ENCODE data around the gene EPN3.

The EPN3 gene

GRCh38 chr17:50554201-50554600 lies 21.7 kb downstream of the EPN3 start:
- H3K27me3 ChIP-seq (ENCODE audit: insufficient read depth, low read length) = peaks cover 27% of the 10 kb centered on the region
- WGBS = 92% methylated on average over 17 of the region's 17 CpGs
- H3K36me3 ChIP-seq (ENCODE audit: insufficient read depth, low read length) = no peaks in the 10 kb centered on the region
- H3K4me3 ChIP-seq (ENCODE audit: low read length) = no peak overlapping the region
- no peaks in the 10 kb centered on the region for H3K9me3 ChIP-seq (ENCODE audit: insufficient read depth, low read depth, low read length)
- no peaks in the 10 kb centered on the region for H3K4me1 ChIP-seq (ENCODE audit: insufficient read depth, low read length)
- no peak overlapping the region for H3K27ac ChIP-seq (ENCODE audit: low read depth, low read length)
- no peak overlapping the region for H3K9ac ChIP-seq (ENCODE audit: low read depth, low read length)

- no peak overlapping the region for H3K27ac ChIP-seq (ENCODE audit: low read depth, low read length)
- no peaks in the 10 kb centered on the region for H3K4me1 ChIP-seq (ENCODE audit: insufficient read depth, low read length)
- H3K27me3 ChIP-seq (ENCODE audit: insufficient read depth, low read length) = peaks cover 41% of the 10 kb centered on the region
- H3K36me3 ChIP-seq (ENCODE audit: insufficient read depth, low read length) = no peaks in the 10 kb centered on the region
- H3K9me3 ChIP-seq (ENCODE audit: insufficient read depth, low read depth, low read length) = no peaks in the 10 kb centered on the region
- 84% methylated on average over 5 of the region's 5 CpGs for WGBS
- no peak overlapping the region for H3K4me3 ChIP-seq (ENCODE audit: low read length)
- no peak overlapping the region for H3K9ac ChIP-seq (ENCODE audit: low read depth, low read length)
Measured at GRCh38 chr17:50556803-50557202, 24.3 kb downstream of the EPN3 start.

GRCh38 chr17:50557630-50558029 lies 25.1 kb downstream of the EPN3 start:
- Histone ChIP-seq H3K27me3 (ENCODE audit: insufficient read depth, low read length) (peaks cover 50% of the 10 kb centered on the region), H3K27ac (ENCODE audit: low read depth, low read length) (no peak overlapping the region), H3K9ac (ENCODE audit: low read depth, low read length) (no peak overlapping the region), H3K36me3 (ENCODE audit: insufficient read depth, low read length) (no peaks in the 10 kb centered on the region), H3K4me1 (ENCODE audit: insufficient read depth, low read length) (peaks cover 6% of the 10 kb centered on the region), H3K4me3 (ENCODE audit: low read length) (no peak overlapping the region), H3K9me3 (ENCODE audit: insufficient read depth, low read depth, low read length) (no peaks in the 10 kb centered on the region)
- 78% methylated on average over 4 of the region's 4 CpGs for WGBS

DNA sequence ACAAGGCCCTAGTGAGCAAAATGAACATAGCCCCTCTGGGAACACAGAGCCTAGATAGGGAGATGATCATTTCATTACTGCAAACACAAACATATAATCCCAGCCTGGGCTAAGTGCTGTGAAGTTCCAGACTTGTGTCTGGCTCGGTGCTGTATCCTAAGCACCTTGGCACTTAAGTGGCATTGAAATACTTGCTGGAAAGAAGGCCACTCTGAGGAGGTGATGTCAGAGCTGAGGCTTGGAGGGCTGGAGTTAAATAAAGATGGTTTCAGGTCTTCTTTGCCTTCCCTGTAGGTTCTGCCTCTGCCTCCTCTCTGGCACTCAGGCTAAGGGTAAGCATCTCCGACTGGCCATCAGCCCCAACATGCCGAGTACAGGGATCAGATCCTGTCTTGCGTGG lies 25.6 kb downstream of the EPN3 start:
- Histone ChIP-seq H3K9me3 (ENCODE audit: insufficient read depth, low read depth, low read length) (no peaks in the 10 kb centered on the region), H3K4me1 (ENCODE audit: insufficient read depth, low read length) (peaks cover 10% of the 10 kb centered on the region), H3K27me3 (ENCODE audit: insufficient read depth, low read length) (peaks cover 54% of the 10 kb centered on the region), H3K27ac (ENCODE audit: low read depth, low read length) (no peak overlapping the region), H3K9ac (ENCODE audit: low read depth, low read length) (no peak overlapping the region), H3K36me3 (ENCODE audit: insufficient read depth, low read length) (no peaks in the 10 kb centered on the region), H3K4me3 (ENCODE audit: low read length) (no peak overlapping the region)
- WGBS = 56% methylated on average over 4 of the region's 4 CpGs

DNA sequence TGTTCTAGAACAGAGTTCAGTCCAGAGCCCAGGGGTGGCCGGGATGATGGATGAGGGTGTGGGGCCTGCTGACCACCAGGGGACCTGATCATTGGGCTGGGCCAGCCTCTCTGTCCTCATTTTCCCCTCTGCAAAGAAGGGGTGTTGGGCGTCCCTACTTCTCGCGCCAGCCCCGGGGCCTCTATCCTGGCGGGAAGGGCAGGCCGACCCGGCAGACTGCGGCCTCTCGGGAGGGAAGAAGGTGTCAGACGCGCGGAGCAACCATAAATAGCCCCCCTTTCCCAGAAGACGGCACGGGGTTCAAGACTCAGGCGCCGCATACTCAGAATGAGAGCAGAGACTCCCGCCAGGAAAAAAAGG lies 26.0 kb downstream of the EPN3 start:
- no peak overlapping the region for H3K27ac ChIP-seq (ENCODE audit: low read depth, low read length)
- H3K4me3 ChIP-seq (ENCODE audit: low read length) = peak overlapping the region; percentile 59
- H3K9me3 ChIP-seq (ENCODE audit: insufficient read depth, low read depth, low read length) = no peaks in the 10 kb centered on the region
- H3K36me3 ChIP-seq (ENCODE audit: insufficient read depth, low read length) = no peaks in the 10 kb centered on the region
- H3K4me1 ChIP-seq (ENCODE audit: insufficient read depth, low read length) = peaks cover 11% of the 10 kb centered on the region
- no peak overlapping the region for H3K9ac ChIP-seq (ENCODE audit: low read depth, low read length)
- H3K27me3 ChIP-seq (ENCODE audit: insufficient read depth, low read length) = peaks cover 59% of the 10 kb centered on the region
- 4% methylated on average over 18 of the region's 18 CpGs for WGBS

- under 1% methylated on average over 55 of the region's 55 CpGs for WGBS
- peak overlapping the region; percentile 59 for H3K4me3 ChIP-seq (ENCODE audit: low read length)
- H3K9ac ChIP-seq (ENCODE audit: low read depth, low read length) = no peak overlapping the region
- H3K9me3 ChIP-seq (ENCODE audit: insufficient read depth, low read depth, low read length) = no peaks in the 10 kb centered on the region
- H3K36me3 ChIP-seq (ENCODE audit: insufficient read depth, low read length) = no peaks in the 10 kb centered on the region
- peaks cover 64% of the 10 kb centered on the region for H3K27me3 ChIP-seq (ENCODE audit: insufficient read depth, low read length)
- H3K4me1 ChIP-seq (ENCODE audit: insufficient read depth, low read length) = peaks cover 15% of the 10 kb centered on the region
- no peak overlapping the region for H3K27ac ChIP-seq (ENCODE audit: low read depth, low read length)
Measured at GRCh38 chr17:50558941-50559614, 26.5 kb downstream of the EPN3 start.

- Histone ChIP-seq H3K36me3 (ENCODE audit: insufficient read depth, low read length) (no peaks in the 10 kb centered on the region), H3K9me3 (ENCODE audit: insufficient read depth, low read depth, low read length) (no peaks in the 10 kb centered on the region), H3K27ac (ENCODE audit: low read depth, low read length) (peak overlapping the region; percentile 74; the same call in 1 of the 2 replicates), H3K4me1 (ENCODE audit: insufficient read depth, low read length) (peaks cover 16% of the 10 kb centered on the region), H3K9ac (ENCODE audit: low read depth, low read length) (no peak overlapping the region), H3K27me3 (ENCODE audit: insufficient read depth, low read length) (peaks cover 71% of the 10 kb centered on the region), H3K4me3 (ENCODE audit: low read length) (peak overlapping the region; percentile 59)
- WGBS = 1% methylated on average over 26 of the region's 27 CpGs
Measured at GRCh38 chr17:50559674-50560184, 27.2 kb downstream of the EPN3 start.

DNA sequence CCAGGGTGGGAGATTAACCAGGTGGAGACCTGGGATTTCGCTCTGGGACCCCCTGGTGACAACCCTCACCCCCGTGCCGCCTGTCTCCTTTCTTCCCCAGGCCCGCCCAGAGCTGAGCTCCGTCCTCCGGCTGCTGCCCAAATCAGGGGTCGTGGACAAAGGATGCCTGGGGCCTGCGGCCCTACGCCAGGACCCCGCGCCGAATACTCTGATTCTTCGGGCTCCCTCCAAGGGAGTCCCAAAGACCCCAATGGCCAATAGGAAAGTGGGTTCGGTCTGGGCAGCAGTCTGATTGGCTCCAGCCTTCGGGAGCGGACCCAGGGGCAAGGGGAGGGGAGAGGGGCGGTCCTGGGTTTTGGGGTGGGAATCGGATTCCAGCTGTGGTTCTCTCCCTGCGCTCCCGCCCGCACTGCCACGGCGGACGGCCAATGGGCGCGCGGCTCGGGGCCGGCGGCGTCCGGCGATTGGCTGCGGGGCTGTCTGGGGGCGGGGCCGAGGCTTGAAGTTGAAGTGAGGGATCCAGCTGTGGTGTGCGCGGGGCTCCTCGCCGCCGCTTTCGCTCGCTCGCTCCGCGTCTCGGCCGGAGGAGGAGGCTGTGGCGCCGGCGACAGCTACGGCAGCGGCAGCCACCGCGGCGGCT lies 27.8 kb downstream of the EPN3 start, which contains the start of gene CACNA1G:
Gene CACNA1G (plus strand): TSS at position 531 of the 640 bp plus-strand sequence. CDS start 745 bp downstream, outside the sequence.
- under 1% methylated on average over 56 of the region's 56 CpGs for WGBS
- H3K4me1 ChIP-seq (ENCODE audit: insufficient read depth, low read length) = peaks cover 16% of the 10 kb centered on the region
- H3K9ac ChIP-seq (ENCODE audit: low read depth, low read length) = 0 out of 2 replicates have a peak within 1 kb of the TSS, but pooled peaks have one; percentile 44
- no peaks in the 10 kb centered on the region for H3K9me3 ChIP-seq (ENCODE audit: insufficient read depth, low read depth, low read length)
- peak within 1 kb of the TSS; percentile 74; the same call in 1 of the 2 replicates for H3K27ac ChIP-seq (ENCODE audit: low read depth, low read length)
- peak within 1 kb of the TSS; percentile 59 for H3K4me3 ChIP-seq (ENCODE audit: low read length)
- no peaks in the 10 kb centered on the region for H3K36me3 ChIP-seq (ENCODE audit: insufficient read depth, low read length)
- peaks cover 77% of the 10 kb centered on the region for H3K27me3 ChIP-seq (ENCODE audit: insufficient read depth, low read length)

DNA sequence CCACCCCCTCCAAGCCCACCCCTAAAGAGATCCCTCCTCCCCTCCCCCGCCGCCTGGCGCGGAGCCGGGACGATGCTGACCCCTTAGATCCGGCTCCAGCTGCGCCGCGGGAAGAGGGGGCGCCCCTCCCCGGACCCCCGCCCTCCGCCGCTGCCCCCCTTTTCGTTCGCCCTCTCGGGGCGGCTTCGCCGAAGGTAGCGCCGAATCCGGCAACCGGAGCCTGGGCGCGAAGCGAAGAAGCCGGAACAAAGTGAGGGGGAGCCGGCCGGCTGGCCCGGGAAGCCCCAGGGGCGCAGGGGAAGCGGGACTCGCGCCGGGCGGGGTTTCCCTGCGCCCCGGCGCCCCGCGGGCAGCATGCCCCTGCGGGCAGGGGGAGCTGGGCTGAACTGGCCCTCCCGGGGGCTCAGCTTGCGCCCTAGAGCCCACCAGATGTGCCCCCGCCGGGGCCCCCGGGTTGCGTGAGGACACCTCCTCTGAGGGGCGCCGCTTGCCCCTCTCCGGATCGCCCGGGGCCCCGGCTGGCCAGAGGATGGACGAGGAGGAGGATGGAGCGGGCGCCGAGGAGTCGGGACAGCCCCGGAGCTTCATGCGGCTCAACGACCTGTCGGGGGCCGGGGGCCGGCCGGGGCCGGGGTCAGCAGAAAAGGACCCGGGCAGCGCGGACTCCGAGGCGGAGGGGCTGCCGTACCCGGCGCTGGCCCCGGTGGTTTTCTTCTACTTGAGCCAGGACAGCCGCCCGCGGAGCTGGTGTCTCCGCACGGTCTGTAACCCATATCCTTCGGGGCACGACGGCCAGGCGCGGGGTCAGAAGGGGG lies 28.6 kb downstream of the EPN3 start:
- Histone ChIP-seq H3K9me3 (ENCODE audit: insufficient read depth, low read depth, low read length) (no peaks in the 10 kb centered on the region), H3K9ac (ENCODE audit: low read depth, low read length) (no peak overlapping the region), H3K4me1 (ENCODE audit: insufficient read depth, low read length) (peaks cover 16% of the 10 kb centered on the region), H3K27me3 (ENCODE audit: insufficient read depth, low read length) (peaks cover 85% of the 10 kb centered on the region), H3K27ac (ENCODE audit: low read depth, low read length) (no peak overlapping the region; the same call in 1 of the 2 replicates), H3K36me3 (ENCODE audit: insufficient read depth, low read length) (no peaks in the 10 kb centered on the region), H3K4me3 (ENCODE audit: low read length) (peak overlapping the region; percentile 49)
- WGBS = under 1% methylated on average over 88 of the region's 88 CpGs

- Histone ChIP-seq H3K4me3 (ENCODE audit: low read length) (peak overlapping the region; percentile 43), H3K36me3 (ENCODE audit: insufficient read depth, low read length) (no peaks in the 10 kb centered on the region), H3K27ac (ENCODE audit: low read depth, low read length) (no peak overlapping the region), H3K4me1 (ENCODE audit: insufficient read depth, low read length) (peaks cover 16% of the 10 kb centered on the region), H3K9me3 (ENCODE audit: insufficient read depth, low read depth, low read length) (no peaks in the 10 kb centered on the region), H3K27me3 (ENCODE audit: insufficient read depth, low read length) (peaks cover 89% of the 10 kb centered on the region), H3K9ac (ENCODE audit: low read depth, low read length) (no peak overlapping the region)
- 1% methylated on average over 9 of the region's 27 CpGs for WGBS
Measured at GRCh38 chr17:50561746-50562141, 29.2 kb downstream of the EPN3 start.
